H1 (cell line): ENCODE measurements around the gene IGSF9. TPM values are rescaled to one million over a fixed set of nuclear protein-coding genes. Genes with fewer than 3 reads are reported as not detected.

ENCODE experiments used
- CTCF ChIA-PET: fragments of 300-600 bp; sonication (Branson Sonifier 250); formaldehyde crosslinking; loops from one replicate; lab custom pipeline; 2021; ENCODE audit not compliant: partially characterized antibody; lab: Charles Lee
- POLR2A ChIA-PET: fragments of 300-600 bp; sonication (Branson Sonifier 250); formaldehyde crosslinking; loops from one replicate; lab custom pipeline; 2021; ENCODE audit warnings: inconsistent platforms; ENCODE audit not compliant: partially characterized antibody; lab: Charles Lee
- DNase-seq, 2 experiments: peaks; one replicate each; pipeline versions ENCODE4 v3.0.0 to v3.0.0-alpha.2; 2010 to 2022; ENCODE audit warnings: low spot score in 2 of 2, low read depth in 1 of 2, mixed read lengths in 1 of 2
- FAIRE-seq: peaks from 2 replicates; lab custom pipeline; 2011; peaks lifted over from hg19 to GRCh38; lab: Jason Lieb, UNC
- H2AFZ ChIP-seq: 2 replicates; pipeline ENCODE4 v1.8.1; 2012; ENCODE audit warnings: low read length, inconsistent platforms
- H2AK5ac ChIP-seq: 2 replicates; pipeline ENCODE4 v1.6.1; 2013; ENCODE audit warnings: low read depth, low read length
- H2BK120ac ChIP-seq: replicated peaks from 2 replicates; pipeline ENCODE3; 2013; ENCODE audit warnings: low read depth, low read length, inconsistent platforms
- H2BK12ac ChIP-seq: 2 replicates; pipeline ENCODE4 v1.6.1; 2013; ENCODE audit warnings: low read depth, low read length
- H2BK15ac ChIP-seq: 2 replicates; pipeline ENCODE4 v1.6.1; 2013; ENCODE audit warnings: low read length
- H2BK20ac ChIP-seq: 2 replicates; pipeline ENCODE4 v1.6.1; 2013; ENCODE audit warnings: low read length
- H2BK5ac ChIP-seq: 2 replicates; pipeline ENCODE4 v1.6.1; 2013; ENCODE audit warnings: low read depth, low read length
- H3K14ac ChIP-seq: 2 replicates; pipeline ENCODE4 v1.6.1; 2013; ENCODE audit warnings: inconsistent platforms; ENCODE audit not compliant: insufficient read length
- H3K18ac ChIP-seq: 2 replicates; pipeline ENCODE4 v1.6.1; 2013; ENCODE audit warnings: low read length; ENCODE audit errors: extremely low read depth
- H3K23ac ChIP-seq: 2 replicates; pipeline ENCODE4 v1.6.1; 2013; ENCODE audit warnings: inconsistent platforms; ENCODE audit not compliant: insufficient read length
- H3K23me2 ChIP-seq: 2 replicates; pipeline ENCODE4 v1.6.1; 2013; ENCODE audit warnings: low read depth, low read length
- H3K27ac ChIP-seq: 2 replicates; pipeline ENCODE4 v1.6.1; 2011; ENCODE audit warnings: low read depth, low read length, inconsistent platforms
- H3K27me3 ChIP-seq, 4 experiments: replicated peaks in 1 of 4; 1 replicate in 1 of 4; 2 replicates in 3 of 4; pipeline versions ENCODE4 v1.6.1 to v1.8.1; 2011 to 2013; ENCODE audit warnings: low read length in 3 of 4, mild to moderate bottlenecking in 3 of 4, inconsistent platforms in 2 of 4, mixed read lengths in 2 of 4, moderate library complexity in 1 of 4; ENCODE audit not compliant: control insufficient read depth in 3 of 4, insufficient read depth in 3 of 4; ENCODE audit errors: extremely low read depth in 1 of 4
- H3K36me3 ChIP-seq, 4 experiments: 2 replicates each; pipeline versions ENCODE4 v1.6.1 to v1.8.1; 2011 to 2013; ENCODE audit warnings: mild to moderate bottlenecking in 4 of 4, low read length in 3 of 4, moderate library complexity in 2 of 4, control low read depth in 1 of 4, inconsistent platforms in 1 of 4; ENCODE audit not compliant: insufficient read depth in 4 of 4, control insufficient read depth in 2 of 4
- H3K4ac ChIP-seq: replicated peaks from 2 replicates; pipeline ENCODE3; 2013; ENCODE audit warnings: low read length, low read depth, mixed read lengths, inconsistent platforms; ENCODE audit not compliant: insufficient read length
- H3K4me1 ChIP-seq, 4 experiments: replicated peaks in 1 of 4; 1 replicate in 1 of 4; 2 replicates in 3 of 4; pipeline versions ENCODE4 v1.6.1 to v1.8.1; 2011 to 2013; ENCODE audit warnings: low read length in 3 of 4, inconsistent platforms in 2 of 4, mixed read lengths in 1 of 4; ENCODE audit not compliant: insufficient read depth in 4 of 4, control insufficient read depth in 3 of 4
- H3K4me2 ChIP-seq, 2 experiments: 2 replicates each; pipeline versions ENCODE4 v1.6.1 to v1.8.1; 2011 to 2013; ENCODE audit warnings: low read depth in 2 of 2, low read length in 2 of 2, control low read depth in 1 of 2, inconsistent platforms in 1 of 2, mild to moderate bottlenecking in 1 of 2; ENCODE audit not compliant: insufficient read depth in 1 of 2
- H3K4me3 ChIP-seq, 4 experiments: fragments of 200-600, 300-600 bp in 1 of 4; sonication (generic), shearing (Covaris generic), sonication (Bioruptor Twin) in 1 of 4; 2 replicates each; pipeline versions ENCODE4 v1.5.1 to v1.8.1; 2011 to 2016; ENCODE audit warnings: low read length in 4 of 4, low read depth in 3 of 4, control low read depth in 2 of 4, inconsistent platforms in 2 of 4, mild to moderate bottlenecking in 2 of 4, mixed read lengths in 1 of 4, moderate library complexity in 1 of 4; ENCODE audit not compliant: insufficient read depth in 2 of 4; ENCODE audit errors: extremely low read depth in 1 of 4
- H3K56ac ChIP-seq: replicated peaks from 2 replicates; pipeline ENCODE3; 2013; ENCODE audit warnings: low read depth, mild to moderate bottlenecking, mixed read lengths, low read length, inconsistent platforms; ENCODE audit not compliant: insufficient read length
- H3K79me1 ChIP-seq: 2 replicates; pipeline ENCODE4 v1.6.1; 2013; ENCODE audit warnings: low read depth, low read length, control low read depth
- H3K79me2 ChIP-seq, 2 experiments: 2 replicates each; pipeline versions ENCODE4 v1.6.1 to v1.8.1; 2012 to 2013; ENCODE audit warnings: low read length in 2 of 2, mild to moderate bottlenecking in 2 of 2, inconsistent platforms in 1 of 2; ENCODE audit not compliant: insufficient read depth in 2 of 2, control insufficient read depth in 1 of 2
- H3K9ac ChIP-seq, 4 experiments: replicated peaks in 1 of 4; 1 replicate in 1 of 4; 2 replicates in 3 of 4; pipeline versions ENCODE4 v1.6.1 to v1.8.1; 2011 to 2013; ENCODE audit warnings: low read depth in 3 of 4, low read length in 3 of 4, control low read depth in 2 of 4, mild to moderate bottlenecking in 2 of 4, moderate library complexity in 2 of 4, inconsistent platforms in 1 of 4; ENCODE audit errors: extremely low read depth in 1 of 4
- H3K9me3 ChIP-seq, 2 experiments: 2 replicates each; pipeline versions ENCODE4 v1.6.1 to v1.8.1; 2012 to 2013; ENCODE audit warnings: mild to moderate bottlenecking in 2 of 2, moderate library complexity in 2 of 2, control low read depth in 1 of 2, inconsistent platforms in 1 of 2, low read depth in 1 of 2, low read length in 1 of 2, mixed read lengths in 1 of 2; ENCODE audit not compliant: insufficient read depth in 2 of 2
- H4K20me1 ChIP-seq, 2 experiments: replicated peaks in 1 of 2; 2 replicates each; pipeline versions ENCODE3 to v1.8.1; 2011 to 2013; ENCODE audit warnings: inconsistent platforms in 2 of 2, low read length in 2 of 2, mild to moderate bottlenecking in 1 of 2; ENCODE audit not compliant: insufficient read depth in 2 of 2, control insufficient read depth in 1 of 2
- H4K5ac ChIP-seq: 2 replicates; pipeline ENCODE4 v1.6.1; 2013; ENCODE audit warnings: low read length, low read depth, mixed read lengths, inconsistent platforms; ENCODE audit not compliant: insufficient read length
- H4K8ac ChIP-seq: 2 replicates; pipeline ENCODE4 v1.8.0; 2013; ENCODE audit warnings: mild to moderate bottlenecking, moderate library complexity, low read length, inconsistent platforms; ENCODE audit not compliant: insufficient read depth; ENCODE audit errors: extremely low read depth
- H4K91ac ChIP-seq: replicated peaks from 2 replicates; pipeline ENCODE3; 2013; ENCODE audit warnings: low read length, mixed read lengths, inconsistent platforms; ENCODE audit not compliant: insufficient read length
- BACH1 ChIP-seq: IDR thresholded peaks from 2 replicates; pipeline ENCODE4 v1.6.1; 2012; ENCODE audit warnings: low read length, improper control_type of control experiment
- BRCA1 ChIP-seq: IDR thresholded peaks from 2 replicates; pipeline ENCODE4 v1.6.1; 2012; ENCODE audit warnings: low read depth, low read length, improper control_type of control experiment
- CBX5 ChIP-seq: fragments of 300-800, 300-1000 bp; sonication (generic); IDR thresholded peaks from 2 replicates; pipeline ENCODE4 v1.7.1; 2016; ENCODE audit warnings: antibody characterized with exemption, low read length, low read depth
- CBX8 ChIP-seq: fragments of 300-800, 300-1000 bp; sonication (generic); IDR thresholded peaks from 2 replicates; pipeline ENCODE4 v1.7.1; 2016; ENCODE audit warnings: low read depth, low read length, borderline replicate concordance
- CHD1 ChIP-seq: IDR thresholded peaks from 2 replicates; pipeline ENCODE4 v1.6.1; 2012; ENCODE audit warnings: low read depth, low read length, improper control_type of control experiment
- HDAC6 ChIP-seq: IDR thresholded peaks from one replicate; pipeline ENCODE4 v1.7.1; 2012; ENCODE audit warnings: low read depth, mild to moderate bottlenecking, inconsistent platforms, low read length, moderate library complexity
- KDM1A ChIP-seq: fragments of 200-600, 300-600 bp; sonication (generic); IDR thresholded peaks from 2 replicates; pipeline ENCODE4 v1.7.1; 2016; ENCODE audit warnings: mild to moderate bottlenecking, low read length, borderline replicate concordance
- KDM4A ChIP-seq: IDR thresholded peaks from one replicate; pipeline ENCODE4 v1.7.1; 2012; ENCODE audit warnings: low read depth, mild to moderate bottlenecking, moderate library complexity, low read length, inconsistent platforms; ENCODE audit not compliant: severe bottlenecking
- NANOG ChIP-seq: IDR thresholded peaks from 2 replicates; pipeline ENCODE4 v1.6.1; 2011; ENCODE audit warnings: low read length, low read depth, mild to moderate bottlenecking, inconsistent platforms; ENCODE audit not compliant: insufficient read depth, poor library complexity, severe bottlenecking
- SIX5 ChIP-seq: IDR thresholded peaks from 2 replicates; pipeline ENCODE4 v1.6.1; 2011; ENCODE audit warnings: mild to moderate bottlenecking, low read depth, low read length
- SP1 ChIP-seq: IDR thresholded peaks from 2 replicates; pipeline ENCODE4 v1.6.1; 2011; ENCODE audit warnings: low read depth, low read length
- TCF12 ChIP-seq: IDR thresholded peaks from 2 replicates; pipeline ENCODE4 v1.6.1; 2011; ENCODE audit warnings: low read depth, mild to moderate bottlenecking, low read length
- TEAD4 ChIP-seq: IDR thresholded peaks from 2 replicates; pipeline ENCODE4 v1.6.1; 2012; ENCODE audit warnings: low read depth, low read length, inconsistent platforms, mixed read lengths
- ZNF274 ChIP-seq: IDR thresholded peaks from 2 replicates; pipeline ENCODE4 v1.7.0; 2012; ENCODE audit warnings: low read length, borderline replicate concordance; ENCODE audit errors: extremely low read depth
- WGBS, 2 experiments: shearing (Covaris generic) in 1 of 2; methylation state at CpG; one replicate each; pipeline versions ENCODE4 v1.1.6 to v1.1.7; 2013 to 2015; ENCODE audit warnings: low lambda C conversion rate in 2 of 2, mixed read lengths in 2 of 2, inconsistent platforms in 1 of 2, low coverage in 1 of 2, missing lambda C conversion rate in 1 of 2; ENCODE audit not compliant: insufficient replicate concordance in 2 of 2, insufficient coverage in 1 of 2, insufficient read length in 1 of 2; ENCODE audit errors: extremely low coverage in 1 of 2, missing lambda C conversion rate in 1 of 2; 5-methylcytosine and 5-hydroxymethylcytosine counted together
- polyA plus RNA-seq, 7 experiments: library from polyadenylated mRNA; depleted of rRNA in 3 of 7; stranded (reverse) in 5 of 7; unstranded in 2 of 7; fragments of >200 nt in 5 of 7; fragments of 200-250 nt in 2 of 7; gene quantifications; 1 replicate in 5 of 7; 2 replicates in 1 of 7; 4 replicates in 1 of 7; pipeline versions ENCODE4 v1.2.1 to v1.2.3, GENCODE V29; 2011 to 2013; ENCODE audit warnings: missing spikeins in 2 of 7, mixed read lengths in 2 of 7
- total RNA-seq: library from RNA; stranded (reverse); fragmentation: NEBNext Ultra II Directional; extraction: Animal tissue kit (Norgen Biotek cat#: 25700); gene quantifications from 2 replicates; pipeline ENCODE4 v1.2.1, GENCODE V29; 2021

The IGSF9 gene
- total and polyA plus RNA-seq, 2 of the 8 experiments (the other 6 are each of a cell fraction or from before 2014, with no cell fraction given) = 10.9 to 28.1 TPM

GRCh38 chr1:159877695-159878444 lies 67.5 kb downstream of the IGSF9 start:
- Histone ChIP-seq H2AK5ac (no peak overlapping the region), H2BK5ac (no peak overlapping the region), H3K9me3 (no peaks in the 10 kb centered on the region), H3K23ac (no peak overlapping the region), H3K4me3 (no peak overlapping the region), H2BK120ac (no peak overlapping the region), H3K56ac (no peak overlapping the region), H2BK20ac (no peak overlapping the region), H3K4ac (no peak overlapping the region), H3K4me2 (no peak overlapping the region), H4K20me1 (no peaks in the 10 kb centered on the region), H3K18ac (no peak overlapping the region), H3K14ac (no peak overlapping the region), H4K5ac (no peak overlapping the region), H3K79me2 (no peaks in the 10 kb centered on the region), H3K27ac (no peak overlapping the region), H3K9ac (no peak overlapping the region), H2AFZ (no peak overlapping the region), H3K4me1 (no peaks in the 10 kb centered on the region; a peak in 1 of 7 replicates), H2BK12ac (no peak overlapping the region), H4K91ac (no peak overlapping the region), H2BK15ac (no peak overlapping the region), H3K27me3 (no peaks in the 10 kb centered on the region; a peak in 1 of 7 replicates), H3K79me1 (no peaks in the 10 kb centered on the region), H4K8ac (no peak overlapping the region), H3K23me2 (no peaks in the 10 kb centered on the region; the same call in 1 of the 2 replicates), H3K36me3 (no peaks in the 10 kb centered on the region)
- ChIA-PET CTCF (interaction anchor here (1.2 to 20.8 kb wide), 5 partner anchors 8 to 74 kb away, joined by 4 to 645 read pairs (median 62); partner anchors contain the start of gene FCRL6), POLR2A (interaction anchor here (0.7 kb wide), 1 partner anchor 82 kb away, joined by 3 read pairs; no protein-coding TSS in a partner anchor)
- DNase-seq (no peak), FAIRE-seq (no peak)
- 89% methylated on average over 6 of the region's 6 CpGs; no CpG with 5 or more reads in 1 of the 2 experiments for WGBS, 2 experiments
- TF ChIP-seq BRCA1 (no peak), TEAD4 (no peak), CBX5 (no peak), KDM1A (no peak), CBX8 (no peak), SP1 (no peak), ZNF274 (no peak), BACH1 (no peak), CHD1 (no peak), KDM4A (no peak), NANOG (no peak), SIX5 (no peak), TCF12 (no peak), HDAC6 (no peak)
